K562 (cell line): ENCODE data around the gene PIK3R5. TPM values are rescaled to one million over a fixed set of nuclear protein-coding genes. Genes with fewer than 3 reads are reported as not detected.

Source experiments
- E2F3 ChIP-seq: fragments of 250-450 bp; sonication (Bioruptor Pico); IDR thresholded peaks from 2 replicates; pipeline ENCODE4 v1.4.0; 2020; ENCODE audit warnings: mild to moderate bottlenecking
- REST ChIP-seq, 2 experiments: fragments of 450-650 bp; formaldehyde crosslinking in 1 of 2; IDR thresholded peaks; 2 replicates each; pipeline versions ENCODE4 v1.4.0 to v1.6.1; 2014 to 2020; ENCODE audit warnings: mild to moderate bottlenecking in 2 of 2, borderline replicate concordance in 1 of 2, low read depth in 1 of 2
- SPI1 ChIP-seq: IDR thresholded peaks from 2 replicates; pipeline ENCODE4 v1.6.1; 2011; ENCODE audit warnings: low read depth, low read length, control low read depth, borderline replicate concordance
- ZNF436 ChIP-seq: fragments of 250-450, 450-650 bp; sonication (Bioruptor Pico); formaldehyde crosslinking; IDR thresholded peaks from 2 replicates; pipeline ENCODE4 v1.7.0; 2020; ENCODE audit warnings: mild to moderate bottlenecking
- polyA plus RNA-seq, 8 experiments: library from polyadenylated mRNA; depleted of rRNA in 4 of 8; stranded (reverse) in 5 of 8; unstranded in 3 of 8; fragments of >200 nt; fragmentation: Nextera tagmentation in 2 of 8; fragmentation: Illumina TruSeq in 1 of 8; extraction: Ambion mirVana in 2 of 8; extraction: Trizol in 1 of 8; gene quantifications; 2 replicates each; pipeline versions ENCODE4 v1.2.1 to v1.2.3, GENCODE V29; 2011 to 2014; ENCODE audit warnings: inconsistent platforms in 1 of 8, missing spikeins in 1 of 8
- total RNA-seq, 7 experiments: library from RNA; depleted of rRNA in 6 of 7; stranded (reverse); fragments of >200 nt in 6 of 7; fragmentation: Illumina TruSeq in 2 of 7; extraction: Trizol in 2 of 7; gene quantifications; 2 replicates each; pipeline versions ENCODE4 v1.2.1 to v1.2.3, GENCODE V29; 2011 to 2021; ENCODE audit warnings: low replicate concordance in 1 of 7
- TF ChIP-seq, protein P1 (sequence below): fragments of 450-650 bp; IDR thresholded peaks from 2 replicates; pipeline ENCODE4 v1.6.1; 2016; ENCODE audit warnings: borderline replicate concordance

Gene PIK3R5
- total and polyA plus RNA-seq, 9 of the 15 experiments (the other 6 are each of a cell fraction or from before 2014, with no cell fraction given) = 0.01 to 0.38 TPM; not detected in 7

DNA sequence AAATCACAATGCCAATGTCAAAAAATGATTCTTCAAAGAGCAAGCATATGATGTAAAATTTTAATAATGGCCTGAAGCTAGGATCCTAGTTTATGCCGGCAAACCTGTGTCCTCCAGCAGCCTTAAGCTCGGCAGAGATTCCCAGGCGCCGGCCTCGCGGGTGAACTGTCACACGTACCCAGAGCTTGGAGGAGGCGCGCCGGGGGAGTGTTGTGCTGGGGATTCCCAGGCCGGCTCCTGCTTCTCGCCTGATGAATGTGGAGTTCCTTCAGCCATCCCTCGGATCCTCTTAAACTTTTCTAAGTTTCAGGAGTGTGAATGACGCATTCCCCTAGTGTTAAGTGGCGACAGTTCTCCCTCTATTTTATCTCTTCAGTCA lies 36.7 kb upstream of the PIK3R5 start (continued):
- TF ChIP-seq REST (IDR thresholded peaks at IDR 0.05; ENCODE audit: borderline replicate concordance) = no peak
- TF ChIP-seq REST (CRISPR knock-in tag; IDR thresholded peaks at IDR 0.05; ENCODE audit: low read depth) = no peak
- no peak for TF ChIP-seq SPI1
- TF ChIP-seq, protein P1, sequence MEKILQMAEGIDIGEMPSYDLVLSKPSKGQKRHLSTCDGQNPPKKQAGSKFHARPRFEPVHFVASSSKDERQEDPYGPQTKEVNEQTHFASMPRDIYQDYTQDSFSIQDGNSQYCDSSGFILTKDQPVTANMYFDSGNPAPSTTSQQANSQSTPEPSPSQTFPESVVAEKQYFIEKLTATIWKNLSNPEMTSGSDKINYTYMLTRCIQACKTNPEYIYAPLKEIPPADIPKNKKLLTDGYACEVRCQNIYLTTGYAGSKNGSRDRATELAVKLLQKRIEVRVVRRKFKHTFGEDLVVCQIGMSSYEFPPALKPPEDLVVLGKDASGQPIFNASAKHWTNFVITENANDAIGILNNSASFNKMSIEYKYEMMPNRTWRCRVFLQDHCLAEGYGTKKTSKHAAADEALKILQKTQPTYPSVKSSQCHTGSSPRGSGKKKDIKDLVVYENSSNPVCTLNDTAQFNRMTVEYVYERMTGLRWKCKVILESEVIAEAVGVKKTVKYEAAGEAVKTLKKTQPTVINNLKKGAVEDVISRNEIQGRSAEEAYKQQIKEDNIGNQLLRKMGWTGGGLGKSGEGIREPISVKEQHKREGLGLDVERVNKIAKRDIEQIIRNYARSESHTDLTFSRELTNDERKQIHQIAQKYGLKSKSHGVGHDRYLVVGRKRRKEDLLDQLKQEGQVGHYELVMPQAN = no peak
- no peak for TF ChIP-seq E2F3 (CRISPR knock-in tag)
- TF ChIP-seq ZNF436 (CRISPR knock-in tag) = no peak
